CD14-positive monocyte (primary cell): ENCODE results near the gene NKIRAS2. TPM values are rescaled to one million over a fixed set of nuclear protein-coding genes. Genes with fewer than 3 reads are reported as not detected.
A peak's percentile ranks its signal among the peaks of the same experiment; 100 is the strongest.

Experiments
- DNase-seq, 3 donors: peaks; one replicate each; pipeline ENCODE4 v3.0.0-alpha.2; 2011 to 2022
- H2AFZ ChIP-seq: 2 replicates; pipeline ENCODE4 v1.6.0; 2012; ENCODE audit warnings: mild to moderate bottlenecking, low read depth, low read length, inconsistent platforms; ENCODE audit not compliant: insufficient read depth, poor library complexity, severe bottlenecking
- H3K27ac ChIP-seq, 2 donors: 1 replicate in 1 of 2; 2 replicates in 1 of 2; pipeline ENCODE4 v1.5.1; 2012 to 2013; ENCODE audit warnings: low read length in 2 of 2, control low read depth in 1 of 2, inconsistent platforms in 1 of 2, low read depth in 1 of 2, mild to moderate bottlenecking in 1 of 2
- H3K27me3 ChIP-seq, 2 donors: one replicate each; pipeline versions ENCODE4 v1.6.0 to v1.6.1; 2011 to 2013; ENCODE audit warnings: low read length in 2 of 2; ENCODE audit not compliant: control insufficient read depth in 2 of 2, insufficient read depth in 2 of 2
- H3K36me3 ChIP-seq, 2 donors: replicated peaks in 1 of 2; 1 replicate in 1 of 2; 2 replicates in 1 of 2; pipeline versions ENCODE4 v1.5.1 to v1.6.1; 2012 to 2013; ENCODE audit warnings: low read length in 2 of 2, control low read depth in 1 of 2, inconsistent platforms in 1 of 2, mild to moderate bottlenecking in 1 of 2; ENCODE audit not compliant: insufficient read depth in 2 of 2, control insufficient read depth in 1 of 2
- H3K4me1 ChIP-seq, 2 donors: 1 replicate in 1 of 2; 2 replicates in 1 of 2; pipeline versions ENCODE4 v1.5.1 to v1.6.1; 2012 to 2013; ENCODE audit warnings: low read length in 2 of 2, control low read depth in 1 of 2, inconsistent platforms in 1 of 2, mild to moderate bottlenecking in 1 of 2, moderate library complexity in 1 of 2; ENCODE audit not compliant: insufficient read depth in 2 of 2, control insufficient read depth in 1 of 2
- H3K4me2 ChIP-seq: replicated peaks from 2 replicates; pipeline ENCODE3; 2012; ENCODE audit warnings: low read length, moderate library complexity, mild to moderate bottlenecking; ENCODE audit not compliant: poor library complexity, severe bottlenecking; ENCODE audit errors: extremely low read depth
- H3K4me3 ChIP-seq, 3 experiments: fragments of 200-600 bp in 1 of 3; sonication (generic) in 1 of 3; replicated peaks in 1 of 3; 1 replicate in 2 of 3; 2 replicates in 1 of 3; pipeline ENCODE4 v1.5.1; 2011 to 2013; ENCODE audit warnings: low read length in 3 of 3, mild to moderate bottlenecking in 3 of 3, control low read depth in 2 of 3, low read depth in 2 of 3, inconsistent platforms in 1 of 3, moderate library complexity in 1 of 3
- H3K79me2 ChIP-seq: 2 replicates; pipeline ENCODE4 v1.6.0; 2012; ENCODE audit warnings: mild to moderate bottlenecking, control low read depth, inconsistent platforms, low read length, moderate library complexity; ENCODE audit not compliant: insufficient read depth
- H3K9ac ChIP-seq: 2 replicates; pipeline ENCODE4 v1.6.0; 2017; ENCODE audit warnings: low read length, mild to moderate bottlenecking; ENCODE audit not compliant: insufficient read depth, poor library complexity, severe bottlenecking
- H3K9me3 ChIP-seq, 2 donors: replicated peaks in 1 of 2; 1 replicate in 1 of 2; 2 replicates in 1 of 2; pipeline versions ENCODE4 v1.5.1 to v1.6.1; 2012 to 2013; ENCODE audit warnings: low read length in 2 of 2, control low read depth in 1 of 2; ENCODE audit not compliant: control insufficient read depth in 1 of 2, insufficient read depth in 1 of 2
- H4K20me1 ChIP-seq: 2 replicates; pipeline ENCODE4 v1.6.0; 2012; ENCODE audit warnings: mild to moderate bottlenecking, low read length, control low read depth, moderate library complexity; ENCODE audit not compliant: insufficient read depth
- H3K27ac Mint-ChIP-seq, 7 donors: one replicate each; pipeline ENCODE4 v1.8.0; 2020; ENCODE audit warnings: mild to moderate bottlenecking in 7 of 7, mixed read lengths in 7 of 7, moderate library complexity in 6 of 7, inconsistent platforms in 2 of 7
- H3K27me3 Mint-ChIP-seq, 3 donors: one replicate each; pipeline ENCODE4 v1.8.0; 2021 to 2022; ENCODE audit warnings: low read depth in 3 of 3, mild to moderate bottlenecking in 3 of 3, mixed read lengths in 3 of 3, moderate library complexity in 3 of 3, inconsistent platforms in 1 of 3
- H3K36me3 Mint-ChIP-seq, 2 donors: one replicate each; pipeline ENCODE4 v1.8.0; 2020; ENCODE audit warnings: mixed read lengths in 2 of 2, inconsistent platforms in 1 of 2, mild to moderate bottlenecking in 1 of 2
- H3K4me1 Mint-ChIP-seq: one replicate; pipeline ENCODE4 v1.8.0; 2020; ENCODE audit warnings: mild to moderate bottlenecking, mixed read lengths
- H3K4me3 Mint-ChIP-seq, 2 donors: one replicate each; pipeline ENCODE4 v1.8.0; 2020; ENCODE audit warnings: mild to moderate bottlenecking in 2 of 2, mixed read lengths in 2 of 2, moderate library complexity in 1 of 2
- H3K9me3 Mint-ChIP-seq, 7 donors: one replicate each; pipeline ENCODE4 v1.8.0; 2020 to 2022; ENCODE audit warnings: mixed read lengths in 7 of 7, mild to moderate bottlenecking in 6 of 7, moderate library complexity in 6 of 7, inconsistent platforms in 2 of 7
- CTCF ChIP-seq: fragments of 200-600 bp; IDR thresholded peaks from one replicate; pipeline ENCODE4 v1.8.0; 2022; ENCODE audit warnings: antibody characterized with exemption, mild to moderate bottlenecking
- WGBS: methylation state at CpG from one replicate; pipeline ENCODE4 v1.1.5; 2013; ENCODE audit warnings: missing lambda C conversion rate; ENCODE audit not compliant: insufficient coverage; 5-methylcytosine and 5-hydroxymethylcytosine counted together
- intact Hi-C, 2 donors: fragments of 100-400 bp; cut with micrococcal nuclease; formaldehyde crosslinking; loops; one replicate each; pipeline versions ENCODE4 v1.15.0 to v1.15.1; 2023
- polyA plus RNA-seq, 3 donors: library from polyadenylated mRNA; depleted of rRNA in 1 of 3; unstranded in 2 of 3; stranded (reverse) in 1 of 3; fragments of 300-500 nt in 2 of 3; fragments of >200 nt in 1 of 3; fragmentation: Illumina TruSeq in 2 of 3; gene quantifications; 1 replicate in 2 of 3; 2 replicates in 1 of 3; pipeline ENCODE4 v1.2.3, GENCODE V29; 2012 to 2021

Gene NKIRAS2
- polyA plus RNA-seq, 3 donors: 51.1 to 77.1 (median 69.9) TPM

- Histone ChIP-seq H4K20me1 (peaks cover 29% of the 10 kb centered on the region), H3K27me3 (no peaks in the 10 kb centered on the region), H3K4me1 (no peaks in the 10 kb centered on the region), H3K9me3 (no peaks in the 10 kb centered on the region), H3K79me2 (no peaks in the 10 kb centered on the region), H3K4me2 (no peak overlapping the region), H3K9ac (no peak overlapping the region), H3K27ac (no peak overlapping the region), H2AFZ (no peak overlapping the region), H3K36me3 (peaks cover 86 to 92% of the 10 kb centered on the region in 2 donors), H3K4me3 (no peak overlapping the region)
- H3K27ac Mint-ChIP-seq: peak overlapping the region in 2 of 7 donors; percentile 7 to 48
- peaks cover 0 to 2% (median 0%) of the 10 kb centered on the region in 3 donors for H3K27me3 Mint-ChIP-seq
- H3K36me3 Mint-ChIP-seq: peaks cover 78 to 97% of the 10 kb centered on the region in 2 donors
- intact Hi-C loops: no loop called here
- no peak overlapping the region for H3K4me3 Mint-ChIP-seq
- no peaks in the 10 kb centered on the region for H3K4me1 Mint-ChIP-seq
- WGBS: 96% methylated on average over 9 of the region's 14 CpGs
- peaks cover 0 to 3% (median 0%) of the 10 kb centered on the region in 7 donors for H3K9me3 Mint-ChIP-seq
- TF ChIP-seq CTCF: no peak
- DNase-seq: no peak
Observed at GRCh38 chr17:41982026-41982760, 37.7 kb upstream of the NKIRAS2 start.

GRCh38 chr17:41984454-41984853 is 35.4 kb upstream of the NKIRAS2 start:
- no peak overlapping the region for H3K4me3 Mint-ChIP-seq
- no peaks in the 10 kb centered on the region for H3K27me3 ChIP-seq
- H3K4me3 ChIP-seq: no peak overlapping the region
- no peaks in the 10 kb centered on the region for H3K79me2 ChIP-seq
- H4K20me1 ChIP-seq: peaks cover 39% of the 10 kb centered on the region
- H3K27ac Mint-ChIP-seq: peak overlapping the region in 2 of 7 donors; percentile 2 to 55
- TF ChIP-seq CTCF: no peak
- H3K36me3 ChIP-seq: peaks cover 91 to 97% of the 10 kb centered on the region in 2 donors
- H3K27ac ChIP-seq: no peak overlapping the region
- no peaks in the 10 kb centered on the region for H3K4me1 ChIP-seq
- H3K9me3 ChIP-seq: no peaks in the 10 kb centered on the region
- H2AFZ ChIP-seq: no peak overlapping the region
- no peak overlapping the region for H3K4me2 ChIP-seq
- no peak overlapping the region for H3K9ac ChIP-seq
- H3K4me1 Mint-ChIP-seq: no peaks in the 10 kb centered on the region
- peaks cover 0 to 3% (median 0%) of the 10 kb centered on the region in 7 donors for H3K9me3 Mint-ChIP-seq
- intact Hi-C loops: no loop called here
- no peak for DNase-seq
- 91% methylated on average over 8 of the region's 8 CpGs for WGBS
- peaks cover 0 to 1% (median 0%) of the 10 kb centered on the region in 3 donors for H3K27me3 Mint-ChIP-seq
- peaks cover 86 to 100% of the 10 kb centered on the region in 2 donors for H3K36me3 Mint-ChIP-seq
